ENCODE results near the gene GIGYF2. TPM values are rescaled to one million over a fixed set of nuclear protein-coding genes. Genes with fewer than 3 reads are reported as not detected.

The GIGYF2 gene
- total and polyA plus RNA-seq, 2 of the 13 experiments (the other 11 are each of a cell fraction or from before 2014, with no cell fraction given), result 44.9 to 73.5 TPM

DNA sequence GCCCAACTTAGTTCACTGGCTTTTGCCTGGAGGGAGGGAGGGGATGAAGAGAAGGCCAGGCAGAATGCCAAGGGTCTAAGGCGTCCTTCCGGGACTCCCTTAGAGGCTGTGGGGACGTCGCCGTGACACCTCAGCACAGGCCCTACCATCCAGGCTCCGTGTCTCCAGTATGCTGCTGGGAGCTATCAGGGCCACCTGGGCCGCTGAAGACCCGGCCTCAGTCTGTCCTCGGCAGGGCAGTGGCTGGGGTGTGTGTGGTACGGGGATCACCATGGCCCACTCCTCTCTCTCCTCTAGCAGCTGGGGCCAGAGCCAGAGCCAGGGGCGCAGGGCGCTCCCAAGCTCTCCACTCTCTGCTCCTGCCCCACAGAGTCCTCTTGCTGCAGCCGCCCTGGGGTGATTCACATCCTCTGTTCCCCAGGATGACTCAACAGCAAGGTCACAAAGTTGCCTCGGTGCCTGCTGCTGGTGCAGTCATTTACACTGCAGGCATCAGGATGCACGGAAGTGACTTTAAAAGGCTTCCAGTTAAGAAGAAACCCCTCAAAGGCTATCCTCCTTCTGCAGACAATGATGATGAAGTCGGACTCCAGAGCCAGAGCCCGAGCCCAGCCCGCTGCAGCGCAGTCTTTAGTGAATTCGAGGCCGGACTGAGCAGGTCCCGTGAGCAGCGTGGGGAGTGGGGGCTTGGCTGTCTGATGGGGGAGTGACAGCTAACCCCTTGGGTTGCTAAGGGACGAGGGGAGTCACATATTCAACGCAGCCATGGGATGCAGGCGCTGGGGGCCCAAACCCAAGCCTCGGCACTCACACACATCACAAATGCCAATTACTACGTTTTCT is 204.8 kb downstream of the GIGYF2 start (continued):
- TF ChIP-seq, protein P1, sequence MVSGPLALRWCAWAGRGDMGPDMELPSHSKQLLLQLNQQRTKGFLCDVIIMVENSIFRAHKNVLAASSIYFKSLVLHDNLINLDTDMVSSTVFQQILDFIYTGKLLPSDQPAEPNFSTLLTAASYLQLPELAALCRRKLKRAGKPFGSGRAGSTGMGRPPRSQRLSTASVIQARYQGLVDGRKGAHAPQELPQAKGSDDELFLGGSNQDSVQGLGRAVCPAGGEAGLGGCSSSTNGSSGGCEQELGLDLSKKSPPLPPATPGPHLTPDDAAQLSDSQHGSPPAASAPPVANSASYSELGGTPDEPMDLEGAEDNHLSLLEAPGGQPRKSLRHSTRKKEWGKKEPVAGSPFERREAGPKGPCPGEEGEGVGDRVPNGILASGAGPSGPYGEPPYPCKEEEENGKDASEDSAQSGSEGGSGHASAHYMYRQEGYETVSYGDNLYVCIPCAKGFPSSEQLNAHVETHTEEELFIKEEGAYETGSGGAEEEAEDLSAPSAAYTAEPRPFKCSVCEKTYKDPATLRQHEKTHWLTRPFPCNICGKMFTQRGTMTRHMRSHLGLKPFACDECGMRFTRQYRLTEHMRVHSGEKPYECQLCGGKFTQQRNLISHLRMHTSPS (CRISPR knock-in tag; IDR thresholded peaks at IDR 0.05; ENCODE audit: low read depth), result no peak

DNA sequence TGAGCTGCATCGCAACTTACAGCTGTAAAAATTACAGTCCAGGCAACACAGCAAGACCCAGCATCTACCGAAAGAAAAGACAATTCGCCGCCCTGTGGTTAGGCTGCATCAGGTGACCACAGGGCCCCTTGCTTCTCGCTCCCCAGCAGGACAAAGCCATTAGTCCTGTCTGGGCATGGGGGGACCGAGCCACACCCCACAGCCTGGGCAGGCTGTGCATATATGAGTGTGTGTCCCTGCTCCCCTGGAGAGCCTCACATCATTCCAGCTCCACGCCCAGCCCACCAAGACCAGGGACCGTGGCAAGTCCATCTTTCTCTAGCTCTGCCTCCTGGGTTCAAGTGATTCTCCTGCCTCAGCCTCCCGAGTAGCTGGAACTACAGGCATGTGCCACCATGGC is 206.9 kb downstream of the GIGYF2 start:
- peaks cover under 1 to 1% of the 10 kb centered on the region in 2 experiments; a peak in 3 of 5 replicates for H3K36me3 ChIP-seq (replicated peaks in 1 of 2; ENCODE audit: control insufficient read depth in 1 of 2, insufficient read depth in 2 of 2, low read length in 2 of 2)
- no peak overlapping the region for H3K4me3 ChIP-seq (replicated peaks in 1 of 3; ENCODE audit: insufficient read depth in 1 of 3, low read depth in 2 of 3, low read length in 3 of 3)
- ChIA-PET POLR2A (no interaction called here), CTCF (ENCODE audit: low intra/inter-chr PET ratio, low total read pairs) (no interaction called here)
- FAIRE-seq (no peak), ATAC-seq (no peak), DNase-seq (ENCODE audit: low spot score) (no peak)
- TF ChIP-seq EZH2 (conservative IDR thresholded peaks at IDR 0.05; ENCODE audit: low read depth, low read length), result no peak
- TF ChIP-seq SIN3B (IDR thresholded peaks at IDR 0.05; ENCODE audit: low read length), result no peak
- TF ChIP-seq, protein P2, sequence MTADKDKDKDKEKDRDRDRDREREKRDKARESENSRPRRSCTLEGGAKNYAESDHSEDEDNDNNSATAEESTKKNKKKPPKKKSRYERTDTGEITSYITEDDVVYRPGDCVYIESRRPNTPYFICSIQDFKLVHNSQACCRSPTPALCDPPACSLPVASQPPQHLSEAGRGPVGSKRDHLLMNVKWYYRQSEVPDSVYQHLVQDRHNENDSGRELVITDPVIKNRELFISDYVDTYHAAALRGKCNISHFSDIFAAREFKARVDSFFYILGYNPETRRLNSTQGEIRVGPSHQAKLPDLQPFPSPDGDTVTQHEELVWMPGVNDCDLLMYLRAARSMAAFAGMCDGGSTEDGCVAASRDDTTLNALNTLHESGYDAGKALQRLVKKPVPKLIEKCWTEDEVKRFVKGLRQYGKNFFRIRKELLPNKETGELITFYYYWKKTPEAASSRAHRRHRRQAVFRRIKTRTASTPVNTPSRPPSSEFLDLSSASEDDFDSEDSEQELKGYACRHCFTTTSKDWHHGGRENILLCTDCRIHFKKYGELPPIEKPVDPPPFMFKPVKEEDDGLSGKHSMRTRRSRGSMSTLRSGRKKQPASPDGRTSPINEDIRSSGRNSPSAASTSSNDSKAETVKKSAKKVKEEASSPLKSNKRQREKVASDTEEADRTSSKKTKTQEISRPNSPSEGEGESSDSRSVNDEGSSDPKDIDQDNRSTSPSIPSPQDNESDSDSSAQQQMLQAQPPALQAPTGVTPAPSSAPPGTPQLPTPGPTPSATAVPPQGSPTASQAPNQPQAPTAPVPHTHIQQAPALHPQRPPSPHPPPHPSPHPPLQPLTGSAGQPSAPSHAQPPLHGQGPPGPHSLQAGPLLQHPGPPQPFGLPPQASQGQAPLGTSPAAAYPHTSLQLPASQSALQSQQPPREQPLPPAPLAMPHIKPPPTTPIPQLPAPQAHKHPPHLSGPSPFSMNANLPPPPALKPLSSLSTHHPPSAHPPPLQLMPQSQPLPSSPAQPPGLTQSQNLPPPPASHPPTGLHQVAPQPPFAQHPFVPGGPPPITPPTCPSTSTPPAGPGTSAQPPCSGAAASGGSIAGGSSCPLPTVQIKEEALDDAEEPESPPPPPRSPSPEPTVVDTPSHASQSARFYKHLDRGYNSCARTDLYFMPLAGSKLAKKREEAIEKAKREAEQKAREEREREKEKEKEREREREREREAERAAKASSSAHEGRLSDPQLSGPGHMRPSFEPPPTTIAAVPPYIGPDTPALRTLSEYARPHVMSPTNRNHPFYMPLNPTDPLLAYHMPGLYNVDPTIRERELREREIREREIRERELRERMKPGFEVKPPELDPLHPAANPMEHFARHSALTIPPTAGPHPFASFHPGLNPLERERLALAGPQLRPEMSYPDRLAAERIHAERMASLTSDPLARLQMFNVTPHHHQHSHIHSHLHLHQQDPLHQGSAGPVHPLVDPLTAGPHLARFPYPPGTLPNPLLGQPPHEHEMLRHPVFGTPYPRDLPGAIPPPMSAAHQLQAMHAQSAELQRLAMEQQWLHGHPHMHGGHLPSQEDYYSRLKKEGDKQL (CRISPR knock-in tag; IDR thresholded peaks at IDR 0.05; ENCODE audit: low read depth), result no peak
- peaks cover 7% of the 10 kb centered on the region for H3K4me1 ChIP-seq (ENCODE audit: insufficient read depth, low read length)
- H4K20me1 ChIP-seq (ENCODE audit: insufficient read depth, low read length), result no peaks in the 10 kb centered on the region
- no peak overlapping the region for H2AFZ ChIP-seq (ENCODE audit: low read length)
- WGBS (ENCODE audit: low lambda C conversion rate), result 90% methylated on average over 8 of the region's 9 CpGs
- H3K27ac ChIP-seq (ENCODE audit: extremely low read length, insufficient read depth, low read length), result no peak overlapping the region
- H3K4me2 ChIP-seq (ENCODE audit: low read depth, low read length), result no peak overlapping the region
- no peaks in the 10 kb centered on the region for H3K9me3 ChIP-seq (ENCODE audit: low read length)
- in situ Hi-C loops (cut with HindIII; ENCODE audit: extremely low pct_ligation_motif_present, low pct_unique_long_range_greater_than_20kb), result no loop called here
- no peaks in the 10 kb centered on the region for H3K79me2 ChIP-seq (ENCODE audit: insufficient read depth, low read length)
- intact Hi-C loops (cut with micrococcal nuclease; ENCODE audit: unreplicated experiment), result no loop called here
- no TSS peak for BruUV-seq (replicated peaks)
- H3K9ac ChIP-seq (ENCODE audit: insufficient read depth, low read depth, low read length), result no peak overlapping the region
- no peaks in the 10 kb centered on the region for H3K27me3 ChIP-seq (ENCODE audit: control insufficient read depth in 1 of 2, insufficient read depth in 2 of 2, low read length in 2 of 2)
